Suppressor macrophage treated with lipopolysaccharide for 1 hour (primary cell): ENCODE data around the gene TFAP2D.
A peak's percentile ranks its signal among the peaks of the same experiment; 100 is the strongest.

Experiments
- DNase-seq, 3 donors: peaks; one replicate each; pipeline ENCODE4 v3.0.0-alpha.2; 2020 to 2022

Gene TFAP2D

DNA sequence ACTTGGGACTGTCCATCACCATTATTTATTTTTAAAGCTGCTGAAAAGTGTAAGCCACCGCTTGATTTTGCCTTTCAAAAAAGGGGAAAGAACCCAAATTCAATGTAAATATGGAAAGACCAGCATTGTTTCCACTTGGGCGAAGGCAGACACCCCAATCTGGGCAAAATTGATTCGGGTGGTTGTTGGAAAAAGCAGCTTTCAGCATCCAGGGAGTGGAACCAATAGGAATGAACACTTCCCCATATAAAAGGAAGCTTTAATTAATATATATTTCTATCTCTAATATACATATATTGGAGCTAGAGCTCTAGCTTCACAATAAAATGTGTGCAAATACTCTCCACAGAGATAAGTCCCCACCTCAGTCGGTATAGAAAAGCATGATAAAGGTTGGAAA is at the start of gene TFAP2D:
Gene TFAP2D (plus strand): TSS at position 301 of the 400 bp plus-strand sequence. CDS start 530 bp downstream, outside the sequence.
- DNase-seq: no peak

DNA sequence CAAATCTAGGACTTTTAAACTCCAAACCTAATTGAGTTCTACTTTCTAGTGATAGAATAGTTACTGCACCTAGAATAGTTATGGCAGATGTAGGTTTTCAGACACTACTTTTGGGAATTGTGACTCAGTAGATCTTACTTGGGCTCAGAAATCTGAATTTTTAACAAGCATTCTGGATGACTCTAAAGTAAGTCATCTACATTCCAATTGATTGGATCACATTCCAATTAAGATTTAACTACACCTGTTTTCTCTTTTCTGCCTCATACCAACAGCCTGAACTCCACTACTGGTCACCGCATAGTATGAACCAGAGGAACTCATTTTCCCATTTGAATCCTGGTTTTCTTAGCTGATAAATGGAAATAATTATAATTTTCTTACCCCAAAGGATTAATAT is 49.5 kb upstream of the TFAP2D start:
- no peak for DNase-seq

DNA sequence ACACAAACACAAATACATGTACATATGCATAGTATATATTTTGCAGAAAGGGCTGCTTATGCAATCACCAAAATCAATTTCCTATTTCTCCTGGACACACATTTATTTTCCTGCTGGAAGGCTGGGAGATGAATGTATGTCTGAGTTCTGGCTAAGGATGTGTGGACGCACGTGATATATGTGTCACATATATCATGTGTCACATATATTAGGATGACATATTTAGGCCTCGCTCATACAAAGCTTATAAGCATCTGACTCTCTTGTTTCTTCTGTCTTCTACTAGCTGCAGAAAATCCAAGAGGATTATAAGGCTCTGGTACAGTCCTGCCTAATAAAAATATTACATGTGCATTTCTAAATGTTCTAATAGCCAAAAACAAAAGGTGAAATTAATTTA is 47.2 kb upstream of the TFAP2D start:
- DNase-seq: no peak

DNA sequence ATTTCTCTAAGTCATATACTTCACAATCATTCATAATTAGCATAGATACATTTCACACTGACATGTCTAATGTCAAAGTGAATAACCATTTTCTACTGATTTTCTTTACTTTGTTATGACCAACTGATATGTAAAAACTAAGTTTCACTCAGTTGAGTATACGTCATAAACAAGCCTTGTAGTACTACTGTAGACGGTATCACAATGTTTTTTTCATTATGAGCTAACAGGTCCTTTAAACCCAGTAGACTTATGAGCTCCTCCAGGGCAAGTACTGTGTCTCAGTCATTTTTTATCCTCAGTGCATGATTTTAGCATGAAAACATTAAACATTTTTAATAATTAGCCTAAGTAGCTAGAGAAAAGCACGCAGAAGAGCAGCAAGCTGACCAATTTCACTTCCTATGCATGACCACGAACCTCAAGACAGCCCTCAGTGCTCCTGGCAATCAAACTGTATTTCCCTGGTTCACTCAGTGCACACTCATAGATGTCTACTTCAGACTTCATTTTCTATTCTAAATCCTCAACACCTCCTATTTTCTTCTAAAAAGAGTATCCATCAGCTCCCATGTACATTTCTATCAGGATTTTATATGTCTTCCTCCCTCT is 32.0 kb upstream of the TFAP2D start:
- DNase-seq: no peak

DNA sequence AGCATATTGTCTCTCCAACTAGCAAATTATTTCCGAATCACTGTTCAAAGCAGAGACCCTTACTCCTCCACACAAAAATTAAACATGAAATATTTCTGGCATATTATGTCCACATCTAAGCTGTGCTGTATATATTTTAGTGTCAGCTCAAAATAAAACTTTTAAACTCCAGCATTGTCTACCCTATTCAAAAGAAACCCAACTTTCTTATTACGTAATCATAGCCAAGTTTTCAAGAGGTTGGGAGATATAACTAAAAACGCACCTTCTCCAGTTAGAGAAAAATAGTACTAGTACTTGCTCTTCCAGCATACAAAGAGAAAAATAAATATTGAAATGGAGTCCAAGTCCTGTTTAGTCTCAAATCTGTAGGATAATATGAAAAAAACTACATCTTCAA is 24.1 kb upstream of the TFAP2D start:
- no peak for DNase-seq

DNA sequence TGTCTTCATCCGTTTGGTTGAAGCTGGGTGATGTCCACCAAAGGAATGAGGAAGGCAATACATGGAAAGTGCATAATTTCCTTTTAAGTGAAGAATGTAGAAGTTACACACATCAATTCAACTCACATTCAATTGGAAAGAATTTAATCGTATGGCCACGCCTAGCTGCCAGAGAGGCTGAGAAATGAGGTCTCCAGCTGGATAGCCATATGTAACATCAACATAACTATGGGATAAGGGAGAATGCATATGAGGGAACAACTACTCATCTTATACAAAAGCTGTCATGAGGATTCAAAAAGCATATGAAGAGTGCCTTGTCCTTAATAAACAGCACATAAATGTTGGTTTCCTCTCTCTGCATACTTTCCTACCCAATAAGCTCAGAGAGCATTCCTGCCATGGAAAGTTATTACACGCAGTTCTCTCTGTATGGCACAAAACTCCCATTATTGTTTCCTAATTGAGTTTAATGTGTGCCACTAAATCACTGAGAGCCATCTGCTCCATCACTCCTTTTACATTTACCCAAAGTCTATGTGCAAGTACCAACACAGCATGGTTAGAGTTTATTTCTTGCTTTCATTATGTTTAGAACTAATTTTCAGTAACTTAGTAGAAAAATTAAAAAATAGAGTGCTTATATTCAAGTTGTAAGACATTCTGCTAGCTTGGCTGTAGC is 21.4 kb upstream of the TFAP2D start:
- DNase-seq: no peak

DNA sequence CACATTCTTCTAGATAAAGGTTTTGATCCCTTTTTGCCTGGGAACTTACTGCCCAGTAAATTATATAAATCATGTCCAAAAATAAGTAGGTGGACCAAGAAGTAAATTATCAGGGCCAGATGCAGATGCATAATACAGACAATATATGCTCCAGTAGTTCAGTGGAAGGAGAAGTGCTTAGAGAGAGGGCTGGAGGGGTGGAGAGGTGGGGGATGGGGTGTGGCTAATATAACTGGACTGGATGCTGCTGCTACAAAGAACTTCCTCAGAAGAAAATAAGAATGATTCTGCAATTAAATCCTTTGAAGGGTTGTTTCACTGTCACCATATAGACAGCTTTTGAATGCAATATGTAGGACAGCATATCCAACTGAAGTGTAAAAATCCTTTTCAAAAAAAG is 14.8 kb upstream of the TFAP2D start:
- no peak for DNase-seq

DNA sequence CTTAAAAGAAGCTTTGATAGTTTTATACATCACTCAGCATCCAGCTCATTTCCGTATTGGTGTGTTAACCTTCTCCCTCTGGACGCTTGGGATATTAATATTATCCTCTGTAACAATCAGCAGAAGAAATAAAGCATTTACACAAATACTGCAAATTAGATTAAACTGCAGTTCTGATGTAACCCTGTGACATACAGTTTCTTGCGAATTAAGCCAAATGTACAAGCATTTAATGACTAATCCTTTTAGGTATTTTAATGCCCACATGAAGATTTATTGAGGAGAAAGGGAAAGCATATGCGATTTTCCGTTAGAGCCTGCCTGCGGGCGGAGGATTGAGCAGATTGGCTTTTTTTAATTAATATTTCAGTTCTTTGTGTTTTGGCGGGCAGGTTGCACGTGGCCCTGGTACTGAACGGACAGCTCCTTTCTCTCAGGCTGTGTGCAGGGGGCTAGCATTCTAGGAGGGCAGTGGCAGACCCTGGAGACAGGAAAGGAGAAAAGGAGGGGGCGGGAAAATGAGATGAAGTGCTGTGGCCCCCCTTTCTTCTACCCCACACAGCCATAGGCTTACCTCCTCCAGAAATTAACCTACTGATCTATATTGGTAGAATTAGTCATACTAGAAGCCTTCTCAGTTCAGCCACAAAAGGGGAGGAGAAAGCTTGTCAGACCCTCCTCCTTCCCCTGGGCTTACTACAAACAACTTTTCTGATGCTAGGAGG is 14.1 kb upstream of the TFAP2D start:
- DNase-seq: no peak

DNA sequence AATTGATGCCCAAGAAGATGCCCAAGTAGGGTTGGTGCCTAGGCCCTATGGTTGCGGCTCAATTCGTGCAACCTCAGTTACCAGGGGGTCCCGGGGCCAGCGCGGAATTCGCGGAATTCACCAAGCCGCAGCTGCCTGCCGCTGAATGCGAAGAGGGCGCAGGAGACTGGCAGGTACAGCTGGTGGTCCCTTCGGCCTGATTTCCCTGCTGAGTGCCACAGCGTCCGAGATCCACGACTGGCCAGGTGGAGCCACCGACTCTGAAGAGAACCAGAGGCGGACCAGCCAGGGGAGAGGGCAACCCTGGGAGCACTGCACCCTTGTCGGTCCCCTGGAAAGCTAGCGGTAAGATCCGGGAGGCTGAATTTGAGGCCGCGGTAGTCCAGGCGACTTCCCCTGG is 6.8 kb upstream of the TFAP2D start:
- DNase-seq: no peak

DNA sequence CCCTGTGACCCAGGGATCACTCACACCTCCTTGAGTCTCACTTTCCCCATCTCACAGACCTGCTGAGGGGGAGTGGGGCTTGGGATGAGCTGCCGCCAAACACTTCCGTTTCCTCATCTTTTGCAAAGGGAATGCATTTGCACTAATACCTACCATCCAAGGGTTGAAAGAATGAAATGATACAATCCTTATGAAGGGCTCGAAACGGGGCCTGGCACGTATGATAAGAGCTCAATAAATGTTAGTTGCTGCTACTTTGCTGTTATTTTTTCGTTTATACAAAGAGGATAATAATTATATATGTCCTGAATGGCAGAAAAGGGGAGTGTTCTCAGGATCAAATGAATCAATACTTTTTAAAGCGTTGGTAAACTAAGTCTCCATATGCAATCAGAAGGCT is 6.1 kb upstream of the TFAP2D start:
- DNase-seq: no peak

DNA sequence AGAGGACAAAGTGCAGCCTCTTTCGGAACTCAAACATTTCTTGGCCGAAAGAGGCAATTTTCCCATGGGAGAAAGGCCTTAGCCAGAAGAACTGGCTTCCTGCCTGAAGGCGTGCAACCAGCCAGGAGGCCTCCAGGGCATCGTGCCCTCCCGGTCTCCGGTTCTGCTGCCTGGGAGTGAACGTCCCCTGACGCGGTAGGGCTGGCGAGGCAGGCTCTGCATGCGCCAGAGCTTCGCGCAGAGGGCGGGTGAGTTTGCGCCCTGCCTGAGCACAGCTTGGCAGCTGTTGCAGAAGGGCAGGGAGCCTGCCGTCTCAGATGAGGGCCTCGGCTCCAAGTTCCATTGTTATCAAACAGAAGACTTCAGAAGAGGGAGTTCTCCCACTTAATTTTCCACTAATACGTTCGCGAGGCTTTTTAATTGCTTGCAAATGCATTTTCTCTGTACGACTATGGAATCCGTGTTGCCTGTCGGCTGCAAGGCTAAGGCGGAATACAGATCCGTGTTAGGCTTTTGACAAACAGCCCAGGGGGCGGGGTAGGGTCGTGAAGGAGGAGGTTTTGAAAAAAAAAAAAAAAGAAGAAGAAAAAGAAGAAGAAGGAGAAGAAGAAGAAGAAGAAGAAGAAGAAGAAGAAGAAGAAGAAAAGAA is 5.5 kb upstream of the TFAP2D start:
- DNase-seq: no peak

DNA sequence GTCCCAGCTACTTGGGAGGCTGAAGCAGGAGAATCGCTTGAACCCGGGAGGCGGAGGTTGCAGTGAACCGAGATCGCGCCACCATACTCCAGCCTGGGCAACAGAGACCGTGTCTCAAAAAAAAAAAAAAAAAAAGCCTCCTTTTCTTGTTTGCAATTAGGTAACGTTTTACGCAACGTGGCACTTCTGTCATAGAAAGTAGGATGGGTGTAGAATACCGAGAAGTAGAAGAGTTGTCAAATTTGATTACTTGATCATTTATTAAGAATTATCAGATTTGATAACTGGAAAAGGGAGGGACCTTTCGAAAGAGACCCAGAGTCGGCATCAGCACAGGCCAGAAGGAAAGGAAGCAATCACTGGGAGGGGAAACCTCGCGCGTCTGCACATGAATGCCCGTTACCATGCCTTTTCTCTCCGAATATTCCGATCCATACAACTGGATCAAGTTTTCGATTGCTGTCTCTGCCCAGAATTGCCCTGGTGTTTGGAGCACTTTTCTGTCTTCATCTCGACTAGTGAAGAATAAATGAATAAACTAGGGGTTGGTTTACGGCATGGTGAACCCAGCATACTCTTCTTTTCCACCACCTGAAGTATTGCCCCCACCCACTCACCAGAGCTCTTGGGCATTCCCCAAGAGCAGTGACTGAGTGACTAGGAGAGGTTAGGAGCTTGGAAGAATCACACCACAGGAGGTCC is 4.5 kb upstream of the TFAP2D start:
- DNase-seq: no peak

DNA sequence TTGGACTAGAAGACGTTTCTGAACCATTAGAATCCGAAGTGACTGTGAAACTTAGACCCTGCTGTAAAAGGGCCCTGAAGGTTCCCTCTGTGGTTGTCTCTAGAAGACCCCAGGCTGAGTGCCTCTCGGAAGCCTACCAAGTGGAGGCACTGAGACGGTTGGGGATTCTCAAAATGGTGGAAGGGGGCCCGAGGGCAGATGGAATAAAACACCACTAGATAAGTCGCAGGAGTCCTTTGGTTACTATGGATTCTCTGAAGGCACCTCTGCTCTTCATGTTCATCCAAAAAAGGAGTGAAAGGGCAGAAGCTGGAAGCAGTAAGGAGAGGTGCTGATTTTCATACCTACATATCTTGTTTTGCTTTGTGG is 4.0 kb upstream of the TFAP2D start:
- DNase-seq: no peak

DNA sequence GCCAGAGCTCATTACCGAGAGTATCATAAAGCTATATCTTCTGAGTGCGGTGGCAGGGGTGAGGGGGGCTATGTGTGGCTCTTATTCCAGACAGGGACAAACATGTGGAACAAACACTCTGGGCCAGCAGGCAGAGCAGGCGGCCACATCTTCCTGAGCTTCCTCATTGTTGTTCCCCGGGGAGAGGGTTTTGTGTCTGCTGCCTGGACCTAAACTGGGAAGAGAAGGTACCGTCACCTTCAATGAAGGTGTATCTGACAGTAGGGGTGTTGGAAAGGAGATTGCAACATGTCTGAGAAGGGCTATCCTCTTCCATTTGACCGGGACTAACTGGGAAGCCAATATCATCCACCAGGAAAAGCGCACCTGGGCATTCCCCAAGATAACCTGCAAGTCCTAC is 1.6 kb upstream of the TFAP2D start:
- DNase-seq: no peak

DNA sequence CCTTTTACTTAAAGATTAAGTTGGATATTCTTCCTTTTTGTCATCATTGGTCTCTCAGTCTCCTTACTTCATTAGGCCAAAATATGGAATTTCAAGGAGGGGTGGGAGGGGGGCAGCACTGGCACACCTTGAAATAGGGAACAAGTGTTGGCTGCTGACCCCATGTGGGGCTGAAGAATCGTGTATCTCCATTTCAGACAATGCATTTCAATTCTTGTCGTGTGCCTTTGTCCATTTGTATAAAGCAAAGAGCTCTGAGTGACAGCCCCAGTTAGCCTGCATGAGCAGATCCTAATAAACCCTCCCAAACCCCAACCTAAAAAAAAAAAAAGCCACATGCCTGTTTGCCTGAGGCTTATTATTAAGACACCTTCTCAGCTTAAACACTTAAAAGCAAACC is 1.0 kb upstream of the TFAP2D start:
- no peak for DNase-seq

DNA sequence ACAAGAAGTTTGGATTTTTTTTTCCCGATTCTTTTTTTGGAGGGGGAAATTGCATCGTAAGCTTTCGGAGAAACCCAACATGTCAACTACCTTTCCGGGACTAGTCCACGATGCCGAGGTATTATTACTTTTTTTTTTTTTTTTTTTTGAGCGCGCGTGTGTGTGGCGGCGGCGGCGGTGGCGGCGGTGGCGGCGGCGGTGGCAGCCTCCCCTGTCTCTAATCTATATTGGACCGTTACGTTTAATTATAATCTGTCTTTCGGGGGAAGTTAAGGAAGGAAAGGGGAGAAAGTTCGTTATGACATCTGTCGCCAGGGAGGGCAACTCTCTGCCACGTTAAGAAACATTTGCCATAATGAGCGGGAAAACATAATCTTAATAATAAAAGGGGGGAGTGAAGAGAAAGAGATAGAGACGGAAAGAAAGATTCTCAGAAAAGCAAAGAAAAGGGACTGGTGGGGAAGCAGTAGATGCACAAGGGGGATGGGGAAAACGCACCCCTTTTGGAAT is 706 bp downstream of the TFAP2D start:
- no peak for DNase-seq

DNA sequence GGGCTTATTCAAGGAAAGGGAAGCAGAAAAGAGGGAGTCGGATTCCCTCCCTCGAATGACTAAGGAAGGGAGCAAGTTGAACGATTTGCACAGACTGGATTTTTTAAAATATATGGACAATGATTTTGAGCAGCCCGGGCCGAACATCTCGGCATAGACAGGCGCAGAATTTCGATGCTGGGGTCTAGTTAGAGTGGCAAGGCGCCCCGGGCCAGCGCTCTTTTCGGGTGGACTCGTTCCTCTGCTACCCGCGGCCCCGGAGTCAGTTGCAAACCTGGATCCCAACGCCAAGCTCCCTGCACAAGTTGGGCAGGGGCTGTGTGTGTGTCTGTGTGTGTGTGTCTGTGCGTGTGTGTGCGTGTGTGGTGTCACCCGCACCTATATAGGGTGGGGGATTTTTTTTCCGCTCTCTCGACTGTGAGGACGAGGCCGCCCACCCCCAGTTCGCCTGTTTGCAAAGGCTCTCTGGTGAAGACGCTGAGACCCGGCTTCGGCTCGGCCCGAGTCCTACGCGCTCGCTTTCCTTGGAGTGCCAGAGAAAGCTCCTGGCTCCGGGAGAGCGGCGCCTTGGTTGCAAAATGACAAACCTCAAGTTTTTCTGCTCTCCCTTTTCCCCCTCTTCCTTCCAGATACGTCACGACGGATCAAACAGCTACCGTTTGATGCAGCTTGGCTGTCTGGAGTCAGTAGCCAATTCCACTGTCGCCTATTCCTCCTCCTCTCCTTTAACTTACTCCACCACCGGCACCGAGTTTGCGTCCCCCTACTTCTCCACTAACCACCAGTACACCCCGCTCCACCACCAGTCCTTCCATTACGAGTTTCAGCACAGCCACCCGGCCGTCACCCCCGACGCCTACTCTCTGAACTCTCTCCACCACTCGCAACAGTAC is 1.4 kb downstream of the TFAP2D start:
- DNase-seq: no peak

DNA sequence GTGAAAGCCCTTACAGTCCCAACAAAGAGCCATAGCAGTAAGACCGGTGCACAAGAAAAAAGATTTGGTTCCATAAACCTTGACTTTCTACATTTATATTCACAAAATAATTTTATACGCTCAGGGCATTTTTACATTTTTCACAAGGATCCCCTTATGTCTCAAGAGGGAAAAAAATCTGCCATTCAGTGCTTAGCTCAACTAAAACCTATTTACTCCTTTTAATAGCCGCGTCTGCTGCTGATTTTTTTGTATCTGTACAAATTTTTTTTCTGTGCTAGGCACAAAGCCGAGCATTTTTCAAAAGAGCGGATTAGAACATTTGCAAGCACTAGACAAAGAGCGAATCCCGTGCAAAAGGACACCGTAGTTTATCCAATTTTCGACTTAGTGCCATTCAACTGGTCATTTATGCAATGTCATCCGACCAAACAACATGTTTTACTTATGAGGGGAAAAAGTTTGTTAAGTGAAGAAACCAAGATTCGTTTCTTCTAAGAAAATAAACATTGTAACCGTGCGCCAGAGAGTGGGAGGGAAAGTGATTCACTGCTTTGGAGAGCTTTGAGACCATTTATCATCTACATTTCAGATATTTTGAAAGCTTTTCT is 3.7 kb downstream of the TFAP2D start:
- DNase-seq: no peak

DNA sequence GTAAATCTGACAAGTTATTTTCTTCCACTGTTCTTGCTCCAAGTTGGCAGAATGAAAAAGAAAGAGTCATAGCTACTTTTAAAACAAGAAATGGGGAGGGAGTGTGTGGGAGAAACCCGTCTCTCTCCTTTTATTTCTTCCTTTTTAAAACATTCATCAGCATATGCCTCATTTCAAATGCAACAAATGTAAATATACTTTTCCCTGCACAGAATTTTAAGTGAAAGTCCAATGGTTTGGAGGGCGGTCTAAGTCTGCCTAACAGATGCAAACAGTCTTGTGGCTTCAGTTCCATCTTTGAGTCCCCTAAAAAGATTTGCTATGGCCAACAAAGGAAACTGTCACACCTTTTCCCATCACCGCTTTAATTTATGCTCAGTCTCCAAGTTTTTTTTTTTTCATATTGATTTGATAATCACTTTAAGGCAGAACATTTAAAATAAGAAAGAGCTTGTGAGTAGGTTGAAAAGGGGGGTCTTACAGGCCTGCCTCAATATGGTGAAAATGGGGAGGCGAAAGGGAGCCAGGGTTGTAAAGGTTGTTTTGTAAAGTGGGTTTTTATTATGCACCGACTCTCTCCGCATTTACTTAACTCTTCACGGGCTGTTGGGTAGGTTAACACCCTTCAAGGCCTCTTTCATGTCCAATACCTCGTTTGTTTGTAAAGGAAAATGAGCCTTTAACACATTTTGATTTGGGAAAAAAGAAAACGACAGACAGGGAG is 4.6 kb downstream of the TFAP2D start:
- no peak for DNase-seq

DNA sequence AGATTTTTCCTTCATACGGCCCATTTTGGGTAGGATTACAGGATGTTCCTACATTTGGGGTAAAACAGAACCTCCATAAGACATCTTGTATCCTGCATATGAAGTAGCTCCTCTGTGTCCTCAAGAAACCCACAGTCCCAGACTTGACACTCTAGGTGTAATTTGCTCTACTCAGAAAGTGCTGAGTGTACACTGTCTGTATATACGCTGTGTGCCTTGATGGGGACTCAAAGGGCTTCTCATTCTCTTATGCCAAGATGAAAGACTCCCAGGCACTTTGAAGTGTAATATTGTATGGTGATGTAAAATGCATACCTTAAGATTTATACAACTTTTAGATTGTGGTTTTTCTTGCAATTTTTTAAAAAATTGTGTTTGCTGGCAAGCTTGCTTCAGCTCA is 5.2 kb downstream of the TFAP2D start:
- DNase-seq: no peak

DNA sequence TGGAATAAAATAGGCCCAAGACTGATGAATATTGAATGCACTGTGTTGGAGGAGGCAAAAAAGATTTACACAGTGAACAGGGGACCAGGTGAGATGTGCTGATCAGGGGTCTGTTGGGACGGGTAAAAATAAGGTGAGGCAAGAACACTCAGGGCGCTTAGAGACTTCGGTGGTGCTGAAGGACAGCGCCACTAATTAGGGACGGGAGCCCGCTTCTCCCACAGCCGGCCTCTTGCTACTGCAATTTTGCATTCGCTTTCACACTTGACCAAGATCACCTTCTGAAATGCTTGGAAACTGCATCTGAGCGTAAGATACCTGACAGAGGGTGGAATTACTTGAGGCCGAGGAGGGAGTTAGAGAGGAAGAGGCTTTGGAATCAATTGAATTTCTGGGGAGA is 7.3 kb downstream of the TFAP2D start:
- peak in 1 of 3 donors; percentile 3 for DNase-seq
